H9 (cell line): Measurements from ENCODE around the gene ANKRD11. TPM values are rescaled to one million over a fixed set of nuclear protein-coding genes. Genes with fewer than 3 reads are reported as not detected.

ENCODE experiments used
- DNase-seq: peaks from one replicate; pipeline ENCODE4 v3.0.0-alpha.2; 2017
- H2AFZ ChIP-seq: one replicate; pipeline ENCODE4 v1.6.1; 2013; ENCODE audit warnings: mild to moderate bottlenecking, low read length, control low read depth, moderate library complexity
- H2AK5ac ChIP-seq: 2 replicates; pipeline ENCODE4 v1.6.1; 2013; ENCODE audit warnings: low read length, control low read depth, mixed read lengths; ENCODE audit not compliant: insufficient read length
- H2BK120ac ChIP-seq: one replicate; pipeline ENCODE4 v1.6.1; 2013; ENCODE audit warnings: low read depth, mild to moderate bottlenecking, low read length, control low read depth, inconsistent platforms; ENCODE audit not compliant: poor library complexity, severe bottlenecking
- H2BK12ac ChIP-seq: 2 replicates; pipeline ENCODE4 v1.6.1; 2013; ENCODE audit warnings: low read length, control low read depth, mixed read lengths, low read depth; ENCODE audit not compliant: insufficient read length
- H2BK15ac ChIP-seq: 2 replicates; pipeline ENCODE4 v1.6.1; 2013; ENCODE audit warnings: low read depth, low read length, control low read depth
- H2BK20ac ChIP-seq: one replicate; pipeline ENCODE4 v1.6.1; 2013; ENCODE audit warnings: low read depth, mild to moderate bottlenecking, low read length, control low read depth, inconsistent platforms; ENCODE audit not compliant: poor library complexity, severe bottlenecking
- H2BK5ac ChIP-seq: 2 replicates; pipeline ENCODE4 v1.6.1; 2013; ENCODE audit warnings: low read length, control low read depth, mixed read lengths; ENCODE audit not compliant: insufficient read length
- H3K14ac ChIP-seq: 2 replicates; pipeline ENCODE4 v1.6.1; 2013; ENCODE audit warnings: low read length, control low read depth; ENCODE audit not compliant: insufficient read depth
- H3K18ac ChIP-seq: 2 replicates; pipeline ENCODE4 v1.6.1; 2013; ENCODE audit warnings: low read depth, mild to moderate bottlenecking, mixed read lengths, low read length, control low read depth; ENCODE audit not compliant: insufficient read length
- H3K23ac ChIP-seq: 2 replicates; pipeline ENCODE4 v1.6.1; 2013; ENCODE audit warnings: low read length, control low read depth, mixed read lengths, low read depth; ENCODE audit not compliant: insufficient read length
- H3K23me2 ChIP-seq: 2 replicates; pipeline ENCODE4 v1.6.1; 2013; ENCODE audit warnings: low read depth, mild to moderate bottlenecking, mixed read lengths, low read length, control low read depth; ENCODE audit not compliant: insufficient read length, poor library complexity, severe bottlenecking
- H3K27ac ChIP-seq: 2 replicates; pipeline ENCODE4 v1.5.1; 2013; ENCODE audit warnings: low read length, control low read depth, mixed read lengths, low read depth; ENCODE audit not compliant: insufficient read length
- H3K27me3 ChIP-seq: 2 replicates; pipeline ENCODE4 v1.6.1; 2013; ENCODE audit warnings: low read length, control low read depth, inconsistent platforms; ENCODE audit not compliant: insufficient read depth
- H3K4ac ChIP-seq: 2 replicates; pipeline ENCODE4 v1.6.1; 2013; ENCODE audit warnings: low read depth, mild to moderate bottlenecking, control low read depth, inconsistent platforms, low read length, moderate library complexity
- H3K4me1 ChIP-seq: 2 replicates; pipeline ENCODE4 v1.6.1; 2013; ENCODE audit warnings: low read length, control low read depth, inconsistent platforms; ENCODE audit not compliant: insufficient read depth
- H3K4me2 ChIP-seq: 2 replicates; pipeline ENCODE4 v1.6.1; 2013; ENCODE audit warnings: low read length, control low read depth, mixed read lengths; ENCODE audit not compliant: insufficient read length, insufficient read depth
- H3K56ac ChIP-seq: 2 replicates; pipeline ENCODE4 v1.6.1; 2013; ENCODE audit warnings: low read depth, mild to moderate bottlenecking, mixed read lengths, low read length, control low read depth; ENCODE audit not compliant: insufficient read length
- H3K79me1 ChIP-seq: 2 replicates; pipeline ENCODE4 v1.6.1; 2013; ENCODE audit warnings: low read depth, mild to moderate bottlenecking, moderate library complexity, low read length, control low read depth, inconsistent platforms; ENCODE audit not compliant: insufficient read depth, poor library complexity, severe bottlenecking
- H3K79me2 ChIP-seq: 2 replicates; pipeline ENCODE4 v1.6.1; 2013; ENCODE audit warnings: low read length, control low read depth, inconsistent platforms; ENCODE audit not compliant: insufficient read depth
- H3K9ac ChIP-seq: 2 replicates; pipeline ENCODE4 v1.6.1; 2013; ENCODE audit warnings: low read length, control low read depth, mixed read lengths; ENCODE audit not compliant: insufficient read length; ENCODE audit errors: extremely low read depth
- H3K9me3 ChIP-seq: one replicate; pipeline ENCODE4 v1.6.1; 2013; ENCODE audit warnings: low read depth, low read length, inconsistent platforms; ENCODE audit not compliant: control insufficient read depth
- H3T11ph ChIP-seq: one replicate; pipeline ENCODE4 v1.6.1; 2013; ENCODE audit warnings: mild to moderate bottlenecking, low read length, control low read depth, inconsistent platforms
- H4K20me1 ChIP-seq: one replicate; pipeline ENCODE4 v1.6.1; 2013; ENCODE audit not compliant: control insufficient read depth, insufficient read length, insufficient read depth
- H4K5ac ChIP-seq: 2 replicates; pipeline ENCODE4 v1.6.1; 2013; ENCODE audit warnings: low read depth, mild to moderate bottlenecking, mixed read lengths, low read length, control low read depth; ENCODE audit not compliant: insufficient read length
- H4K8ac ChIP-seq: replicated peaks from 2 replicates; pipeline ENCODE4 v1.6.1; 2013; ENCODE audit warnings: low read length, control low read depth, mixed read lengths, low read depth; ENCODE audit not compliant: insufficient read length
- H4K91ac ChIP-seq: 2 replicates; pipeline ENCODE4 v1.6.1; 2013; ENCODE audit warnings: low read depth, mild to moderate bottlenecking, moderate library complexity, mixed read lengths, low read length, control low read depth; ENCODE audit not compliant: insufficient read length
- H3K27ac Mint-ChIP-seq, 3 experiments: 2 replicates in 2 of 3; 3 replicates in 1 of 3; pipeline ENCODE4 v1.8.0; 2020 to 2021; ENCODE audit warnings: mixed read lengths in 3 of 3, mild to moderate bottlenecking in 1 of 3, moderate library complexity in 1 of 3
- H3K27me3 Mint-ChIP-seq: 2 replicates; pipeline ENCODE4 v1.8.0; 2021; ENCODE audit warnings: low read depth, mild to moderate bottlenecking, moderate library complexity, mixed read lengths
- H3K36me3 Mint-ChIP-seq, 3 experiments: 2 replicates in 2 of 3; 3 replicates in 1 of 3; pipeline ENCODE4 v1.8.0; 2020 to 2021; ENCODE audit warnings: low read depth in 3 of 3, mixed read lengths in 3 of 3; ENCODE audit not compliant: insufficient read depth in 1 of 3
- H3K4me1 Mint-ChIP-seq, 2 experiments: 2 replicates each; pipeline ENCODE4 v1.8.0; 2020; ENCODE audit warnings: mixed read lengths in 2 of 2
- H3K4me3 Mint-ChIP-seq, 2 experiments: 2 replicates in 1 of 2; 3 replicates in 1 of 2; pipeline ENCODE4 v1.8.0; 2020 to 2021; ENCODE audit warnings: mild to moderate bottlenecking in 2 of 2, mixed read lengths in 2 of 2, moderate library complexity in 1 of 2
- H3K9me3 Mint-ChIP-seq, 2 experiments: 2 replicates in 1 of 2; 3 replicates in 1 of 2; pipeline ENCODE4 v1.8.0; 2020; ENCODE audit warnings: mild to moderate bottlenecking in 2 of 2, mixed read lengths in 2 of 2, moderate library complexity in 1 of 2
- CTCF ChIP-seq: fragments of 200-600 bp; sonication (generic); conservative IDR thresholded peaks from 3 replicates; pipeline ENCODE4 v1.8.0; 2021; ENCODE audit warnings: antibody characterized with exemption, mild to moderate bottlenecking
- WGBS: extraction: QIAGEN DNeasy Blood & Tissue Kit; methylation state at CpG from one replicate; pipeline ENCODE4 v1.1.7; 2013; ENCODE audit warnings: missing lambda C conversion rate, low lambda C conversion rate, mixed read lengths; ENCODE audit not compliant: insufficient read length; ENCODE audit errors: extremely low coverage; 5-methylcytosine and 5-hydroxymethylcytosine counted together
- total RNA-seq: library from RNA; stranded (reverse); gene quantifications from 2 replicates; pipeline ENCODE4 v1.2.1, GENCODE V29; 2021

Gene ANKRD11
- total RNA-seq, 1 experiment from 2014 or later = 181 TPM

GRCh38 chr16:89452925-89453324, 37.4 kb downstream of the ANKRD11 start:
- H2BK15ac ChIP-seq = no peak overlapping the region
- no peak overlapping the region for H2BK120ac ChIP-seq
- no peak overlapping the region for H4K8ac ChIP-seq
- H2AK5ac ChIP-seq = no peak overlapping the region
- H3K23me2 ChIP-seq = no peaks in the 10 kb centered on the region
- Mint-ChIP-seq H3K27me3 (no peaks in the 10 kb centered on the region), H3K4me1 (peaks cover 27 to 33% of the 10 kb centered on the region in 2 experiments), H3K4me3 (no peak overlapping the region), H3K9me3 (no peaks in the 10 kb centered on the region), H3K27ac (no peak overlapping the region; a peak in 1 of 7 replicates), H3K36me3 (peaks cover 1 to 9% (median 8%) of the 10 kb centered on the region in 3 experiments; a peak in 5 of 7 replicates)
- H3K4ac ChIP-seq = no peak overlapping the region
- no peak for DNase-seq
- TF ChIP-seq CTCF = no peak
- WGBS = no CpG with 5 or more reads among the region's 7 CpGs
- no peak overlapping the region for H3K14ac ChIP-seq
- no peaks in the 10 kb centered on the region for H3K27me3 ChIP-seq
- no peak overlapping the region for H2AFZ ChIP-seq
- no peak overlapping the region for H2BK20ac ChIP-seq
- H3K56ac ChIP-seq = no peak overlapping the region
- no peak overlapping the region for H3K4me2 ChIP-seq
- H2BK12ac ChIP-seq = no peak overlapping the region
- no peak overlapping the region for H3K9ac ChIP-seq
- H3K27ac ChIP-seq = no peak overlapping the region
- no peak overlapping the region for H3K23ac ChIP-seq
- H4K91ac ChIP-seq = no peak overlapping the region
- H3K79me2 ChIP-seq = peaks cover 80% of the 10 kb centered on the region
- no peaks in the 10 kb centered on the region; the same call in 1 of the 2 replicates for H3K4me1 ChIP-seq
- H3K79me1 ChIP-seq = peaks cover 11% of the 10 kb centered on the region
- no peak overlapping the region for H3K18ac ChIP-seq
- no peak overlapping the region for H2BK5ac ChIP-seq
- no peak overlapping the region for H3T11ph ChIP-seq
- no peaks in the 10 kb centered on the region for H4K20me1 ChIP-seq
- H3K9me3 ChIP-seq = no peaks in the 10 kb centered on the region
- H4K5ac ChIP-seq = no peak overlapping the region
